Colonic mucosa (tissue), 4 donors: ENCODE measurements around the gene AUTS2. TPM values are rescaled to one million over a fixed set of nuclear protein-coding genes. Genes with fewer than 3 reads are reported as not detected.

Experiments
- DNase-seq: peaks from one replicate; pipeline ENCODE4 v3.0.0-alpha.2; 2020
- H3K27ac ChIP-seq: fragments of 200-600 bp; one replicate; pipeline ENCODE4 v1.8.0; 2021
- H3K27me3 ChIP-seq: fragments of 200-600 bp; one replicate; pipeline ENCODE4 v1.8.0; 2021
- H3K36me3 ChIP-seq: fragments of 200-600 bp; one replicate; pipeline ENCODE4 v1.8.0; 2021
- H3K4me1 ChIP-seq: fragments of 200-600 bp; one replicate; pipeline ENCODE4 v1.8.0; 2021; ENCODE audit warnings: mild to moderate bottlenecking
- H3K4me3 ChIP-seq: fragments of 200-600 bp; one replicate; pipeline ENCODE4 v1.8.0; 2021
- H3K9ac ChIP-seq, 2 donors: one replicate each; pipeline ENCODE4 v1.7.0; 2013; ENCODE audit warnings: control low read depth in 2 of 2, low read depth in 2 of 2, low read length in 2 of 2
- H3K9me3 ChIP-seq: fragments of 200-600 bp; one replicate; pipeline ENCODE4 v1.8.0; 2021
- CTCF ChIP-seq: fragments of 200-600 bp; IDR thresholded peaks from one replicate; pipeline ENCODE4 v1.8.0; 2022; ENCODE audit warnings: antibody characterized with exemption, mild to moderate bottlenecking
- intact Hi-C: fragments of 100-400 bp; cut with DNase I; formaldehyde crosslinking; loops from one replicate; pipeline ENCODE4 v1.14.1; 2022
- total RNA-seq, 2 donors: library from RNA; stranded (reverse); fragmentation: NEBNext Ultra II Directional in 1 of 2; extraction: Animal tissue kit (Norgen Biotek cat#: 25700) in 1 of 2; gene quantifications; one replicate each; pipeline ENCODE4 v1.2.1, GENCODE V29; 2021
- donor health status: healthy.
- donor health status: DM: no; HTN: no; CAD: no.
- donor health status: DM: no; HTN: no; CAD: no.

The AUTS2 gene
- total RNA-seq, 2 donors from 2014 or later: 39.8 to 42.3 TPM

DNA sequence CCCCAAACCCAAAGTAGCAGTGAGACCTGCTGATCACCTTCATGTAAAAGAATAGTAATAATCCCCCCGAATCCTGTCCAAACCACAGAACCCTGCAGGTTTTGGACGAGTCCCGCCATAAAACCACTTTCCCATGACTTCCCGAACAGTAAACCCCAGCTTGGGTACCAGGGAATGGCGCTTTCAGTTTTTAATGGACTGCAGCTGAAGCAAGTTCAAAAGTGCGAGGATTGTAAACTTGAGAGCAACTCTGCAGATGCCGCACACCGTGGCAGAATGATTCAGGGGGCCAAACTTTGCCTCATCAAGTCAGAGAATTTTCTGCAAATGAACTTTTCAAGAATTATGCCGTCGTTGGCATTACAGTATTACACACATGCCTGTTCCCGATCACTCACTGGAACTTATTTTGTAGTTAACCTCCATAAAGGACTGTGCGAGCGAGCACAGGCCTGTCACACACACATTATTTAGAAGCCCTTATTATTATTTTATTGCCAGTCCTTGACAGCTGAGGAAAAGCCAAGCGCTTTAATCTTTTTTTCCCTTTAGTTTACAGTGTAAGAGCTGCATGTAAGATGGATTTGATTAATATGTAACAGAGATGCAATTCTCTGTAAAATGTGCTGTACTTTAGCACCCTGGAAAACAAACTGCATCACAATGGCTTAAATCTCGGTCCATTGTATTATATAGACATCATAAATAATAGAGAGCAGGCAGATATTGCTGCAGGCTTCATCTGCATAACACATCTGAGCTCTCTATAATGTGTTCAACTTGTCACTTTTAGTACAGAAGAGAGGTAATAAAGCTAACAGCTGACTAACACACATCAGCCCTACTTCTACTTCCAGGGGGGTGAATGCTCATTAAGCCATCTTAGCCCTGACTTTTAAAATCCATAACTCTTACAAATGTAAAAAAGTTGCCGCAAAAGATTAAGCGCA, 1040.2 kb downstream of the AUTS2 start:
- Histone ChIP-seq H3K9ac (no peak overlapping the region), H3K4me1 (no peaks in the 10 kb centered on the region), H3K27ac (no peak overlapping the region), H3K9me3 (no peaks in the 10 kb centered on the region), H3K4me3 (no peak overlapping the region), H3K27me3 (no peaks in the 10 kb centered on the region), H3K36me3 (no peaks in the 10 kb centered on the region)
- TF ChIP-seq CTCF: no peak
- intact Hi-C loops: no loop called here
- DNase-seq: no peak

DNA sequence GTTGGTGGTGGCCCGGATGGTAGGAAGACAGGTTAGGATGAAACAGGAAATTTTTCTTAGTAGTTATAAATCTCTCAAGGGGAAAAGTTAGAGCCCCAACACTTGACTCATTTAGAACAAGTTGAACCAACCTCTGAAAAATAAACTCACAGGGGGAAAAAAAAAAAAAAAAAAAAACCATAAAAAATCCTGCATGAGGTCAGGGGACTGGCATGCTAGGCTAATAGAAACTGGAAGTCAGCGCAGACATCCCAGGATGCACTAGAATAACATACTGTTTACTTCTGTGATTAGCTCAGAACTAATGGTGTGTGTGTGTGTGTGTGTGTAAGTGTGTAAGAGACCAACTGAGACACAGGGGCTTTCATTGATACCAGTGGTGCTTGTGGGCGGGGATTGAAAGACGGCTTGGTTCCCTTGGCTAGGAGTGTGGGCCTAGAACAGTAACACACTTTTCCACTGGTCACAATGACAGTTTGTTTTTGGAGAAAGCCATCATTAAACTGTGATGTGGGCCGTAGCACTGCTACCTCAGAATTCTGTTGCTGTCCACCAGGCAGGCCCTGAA, 1042.1 kb downstream of the AUTS2 start:
- no peak overlapping the region for H3K27ac ChIP-seq
- no peaks in the 10 kb centered on the region for H3K36me3 ChIP-seq
- intact Hi-C loops: no loop called here
- H3K4me3 ChIP-seq: no peak overlapping the region
- H3K27me3 ChIP-seq: no peaks in the 10 kb centered on the region
- DNase-seq: no peak
- H3K9me3 ChIP-seq: no peaks in the 10 kb centered on the region
- no peaks in the 10 kb centered on the region for H3K4me1 ChIP-seq
- H3K9ac ChIP-seq: no peak overlapping the region
- no peak for TF ChIP-seq CTCF

DNA sequence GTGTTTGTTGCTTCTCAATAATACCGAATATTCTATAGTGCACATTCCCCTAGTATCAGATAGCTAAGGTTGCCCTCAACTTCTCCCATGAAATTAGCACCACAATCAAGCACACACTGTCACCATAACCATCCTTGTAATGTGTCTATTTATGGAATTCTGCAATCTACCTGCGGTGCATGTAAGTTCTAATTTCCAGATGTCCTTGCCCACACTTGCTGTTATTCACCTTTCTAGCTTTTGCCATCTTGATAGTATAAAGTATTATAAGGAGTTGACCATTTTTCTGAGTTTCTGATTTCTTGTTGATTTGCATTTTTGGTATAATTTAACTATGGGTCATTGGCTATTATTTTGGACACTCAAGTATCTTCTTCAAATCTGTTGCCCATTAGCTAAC, 1043.6 kb downstream of the AUTS2 start:
- Histone ChIP-seq H3K9me3 (no peaks in the 10 kb centered on the region), H3K4me3 (no peak overlapping the region), H3K36me3 (no peaks in the 10 kb centered on the region), H3K4me1 (no peaks in the 10 kb centered on the region), H3K27ac (no peak overlapping the region), H3K27me3 (no peaks in the 10 kb centered on the region), H3K9ac (no peak overlapping the region)
- TF ChIP-seq CTCF: no peak
- intact Hi-C loops: no loop called here
- DNase-seq: no peak

- H3K36me3 ChIP-seq: no peaks in the 10 kb centered on the region
- no peak for TF ChIP-seq CTCF
- intact Hi-C loops: no loop called here
- no peak for DNase-seq
- no peaks in the 10 kb centered on the region for H3K4me1 ChIP-seq
- H3K9ac ChIP-seq: no peak overlapping the region
- H3K27me3 ChIP-seq: no peaks in the 10 kb centered on the region
- no peak overlapping the region for H3K27ac ChIP-seq
- H3K9me3 ChIP-seq: no peaks in the 10 kb centered on the region
- H3K4me3 ChIP-seq: no peak overlapping the region
These were observed 1047.0 kb downstream of the AUTS2 start for GRCh38 chr7:70645279-70645678.

DNA sequence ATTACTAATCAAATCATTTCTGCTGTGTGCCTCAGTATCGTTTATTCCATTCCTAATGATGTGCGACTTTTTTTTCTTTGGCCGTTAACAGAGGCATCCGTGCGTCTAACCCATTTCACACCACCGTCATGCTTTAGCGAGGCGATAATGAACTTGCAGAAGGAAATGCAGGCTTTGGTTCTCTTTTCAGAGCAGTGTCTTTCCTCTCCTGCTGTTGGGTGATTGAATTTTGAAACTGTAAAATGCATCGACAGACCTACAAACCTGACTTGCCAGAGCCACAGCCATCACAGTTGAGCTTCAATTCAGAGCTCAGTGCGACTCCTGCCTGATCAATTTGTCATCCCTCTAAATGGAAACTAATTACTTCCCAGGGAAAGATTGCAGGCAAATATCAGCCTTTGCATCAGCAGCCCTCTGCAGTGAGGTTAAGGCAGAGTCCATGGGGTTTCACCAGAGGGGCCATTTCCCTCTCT, 1047.6 kb downstream of the AUTS2 start:
- no peak for DNase-seq
- H3K4me3 ChIP-seq: no peak overlapping the region
- intact Hi-C loops: no loop called here
- no peaks in the 10 kb centered on the region for H3K27me3 ChIP-seq
- no peaks in the 10 kb centered on the region for H3K36me3 ChIP-seq
- no peak overlapping the region for H3K27ac ChIP-seq
- no peak for TF ChIP-seq CTCF
- no peaks in the 10 kb centered on the region for H3K4me1 ChIP-seq
- H3K9me3 ChIP-seq: no peaks in the 10 kb centered on the region
- H3K9ac ChIP-seq: no peak overlapping the region
